ENCODE results near the gene RAB6B.

DNA sequence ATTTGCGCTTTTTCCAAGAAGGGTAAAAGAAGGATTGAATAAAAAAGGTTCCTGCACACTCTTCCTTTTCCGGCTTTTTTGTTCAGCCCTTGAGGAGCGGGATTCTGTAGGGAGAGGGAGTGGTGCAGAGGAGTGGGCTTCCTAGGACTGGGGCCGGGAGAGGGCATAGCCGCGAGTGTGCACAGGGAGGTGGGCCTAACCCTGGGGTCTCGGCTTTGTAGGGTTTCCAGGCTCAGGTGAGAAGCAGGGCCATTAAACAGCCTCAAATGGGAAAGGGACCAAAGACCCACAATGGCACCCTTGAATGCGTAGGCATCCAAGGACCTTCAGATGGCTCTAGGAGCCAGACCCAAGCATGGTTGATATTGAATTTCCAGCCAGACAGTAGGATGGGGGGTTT is 35.4 kb upstream of the RAB6B start:
- TF ChIP-seq, protein P1, sequence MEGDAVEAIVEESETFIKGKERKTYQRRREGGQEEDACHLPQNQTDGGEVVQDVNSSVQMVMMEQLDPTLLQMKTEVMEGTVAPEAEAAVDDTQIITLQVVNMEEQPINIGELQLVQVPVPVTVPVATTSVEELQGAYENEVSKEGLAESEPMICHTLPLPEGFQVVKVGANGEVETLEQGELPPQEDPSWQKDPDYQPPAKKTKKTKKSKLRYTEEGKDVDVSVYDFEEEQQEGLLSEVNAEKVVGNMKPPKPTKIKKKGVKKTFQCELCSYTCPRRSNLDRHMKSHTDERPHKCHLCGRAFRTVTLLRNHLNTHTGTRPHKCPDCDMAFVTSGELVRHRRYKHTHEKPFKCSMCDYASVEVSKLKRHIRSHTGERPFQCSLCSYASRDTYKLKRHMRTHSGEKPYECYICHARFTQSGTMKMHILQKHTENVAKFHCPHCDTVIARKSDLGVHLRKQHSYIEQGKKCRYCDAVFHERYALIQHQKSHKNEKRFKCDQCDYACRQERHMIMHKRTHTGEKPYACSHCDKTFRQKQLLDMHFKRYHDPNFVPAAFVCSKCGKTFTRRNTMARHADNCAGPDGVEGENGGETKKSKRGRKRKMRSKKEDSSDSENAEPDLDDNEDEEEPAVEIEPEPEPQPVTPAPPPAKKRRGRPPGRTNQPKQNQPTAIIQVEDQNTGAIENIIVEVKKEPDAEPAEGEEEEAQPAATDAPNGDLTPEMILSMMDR (IDR thresholded peaks at IDR 0.05): no peak
- no peak for TF ChIP-seq POLR2A (IDR thresholded peaks at IDR 0.05)

Data from right lobe of liver (tissue), 4 donors.